MV-4-11 (cell line): ENCODE data around the gene CUL3.

Experiments used
- DNase-seq: peaks from one replicate; lab custom pipeline; 2025; lab: John Stamatoyannopoulos, UW

CUL3 gene

GRCh38 chr2:224580248-224580647 lies 4.9 kb downstream of the CUL3 start:
- DNase-seq = no peak

- peak; percentile 12 for DNase-seq
These were observed 5.8 kb downstream of the CUL3 start for GRCh38 chr2:224579411-224579810.

- DNase-seq = no peak
These were observed 7.6 kb downstream of the CUL3 start for GRCh38 chr2:224577541-224577940.

- DNase-seq = peak; percentile 83
These were observed 9.0 kb downstream of the CUL3 start for GRCh38 chr2:224576088-224576715.

GRCh38 chr2:224574423-224575084 lies 10.6 kb downstream of the CUL3 start:
- no peak for DNase-seq

- DNase-seq = no peak
These were observed 11.4 kb downstream of the CUL3 start for GRCh38 chr2:224573724-224574123.

GRCh38 chr2:224572338-224572737 lies 12.8 kb downstream of the CUL3 start:
- no peak for DNase-seq

GRCh38 chr2:224570328-224570993 lies 14.7 kb downstream of the CUL3 start:
- peak; percentile 31 for DNase-seq

GRCh38 chr2:224569654-224570053 lies 15.5 kb downstream of the CUL3 start:
- no peak for DNase-seq

GRCh38 chr2:224565452-224566035 lies 19.6 kb downstream of the CUL3 start:
- DNase-seq = no peak

- no peak for DNase-seq
These were observed 21.6 kb downstream of the CUL3 start for GRCh38 chr2:224563537-224563936.

GRCh38 chr2:224562831-224563230 lies 22.3 kb downstream of the CUL3 start:
- DNase-seq = no peak

- peak; percentile 78 for DNase-seq
These were observed 23.7 kb downstream of the CUL3 start for GRCh38 chr2:224561234-224562005.

GRCh38 chr2:224560549-224560948 lies 24.6 kb downstream of the CUL3 start:
- DNase-seq = no peak

- DNase-seq = no peak
These were observed 27.6 kb downstream of the CUL3 start for GRCh38 chr2:224557610-224558009.

GRCh38 chr2:224556381-224556780 lies 28.8 kb downstream of the CUL3 start:
- DNase-seq = no peak

- no peak for DNase-seq
These were observed 29.3 kb downstream of the CUL3 start for GRCh38 chr2:224555823-224556366.

- no peak for DNase-seq
These were observed 32.4 kb downstream of the CUL3 start for GRCh38 chr2:224552771-224553170.

- DNase-seq = peak; percentile 59
These were observed 33.5 kb downstream of the CUL3 start for GRCh38 chr2:224551693-224552092.

- no peak for DNase-seq
These were observed 38.2 kb downstream of the CUL3 start for GRCh38 chr2:224546926-224547325.

GRCh38 chr2:224545884-224546644 lies 39.1 kb downstream of the CUL3 start:
- DNase-seq = no peak
